Ishikawa (cell line): ENCODE data around the gene GPR61.

Source experiments
- CEBPB ChIP-seq: IDR thresholded peaks from 2 replicates; pipeline ENCODE4 v1.6.1; 2012
- CREB1 ChIP-seq: IDR thresholded peaks from 2 replicates; pipeline ENCODE4 v1.6.1; 2012; ENCODE audit warnings: low read depth
- EGR1 ChIP-seq: IDR thresholded peaks from 2 replicates; pipeline ENCODE4 v1.6.1; 2012
- EP300 ChIP-seq: IDR thresholded peaks from 2 replicates; pipeline ENCODE4 v1.6.1; 2012; ENCODE audit warnings: borderline replicate concordance
- FOXM1 ChIP-seq: IDR thresholded peaks from 2 replicates; pipeline ENCODE4 v1.6.1; 2012; ENCODE audit warnings: low read depth, borderline replicate concordance
- NFIC ChIP-seq: IDR thresholded peaks from 2 replicates; pipeline ENCODE4 v1.6.1; 2012
- RAD21 ChIP-seq: IDR thresholded peaks from 2 replicates; pipeline ENCODE4 v1.6.1; 2012; ENCODE audit warnings: low read depth
- TAF1 ChIP-seq: IDR thresholded peaks from 2 replicates; pipeline ENCODE4 v1.6.1; 2012; ENCODE audit warnings: low read depth, mild to moderate bottlenecking
- TCF12 ChIP-seq: IDR thresholded peaks from 2 replicates; pipeline ENCODE4 v1.6.1; 2012; ENCODE audit warnings: low read depth
- TEAD4 ChIP-seq: IDR thresholded peaks from 2 replicates; pipeline ENCODE4 v1.6.1; 2012
- YY1 ChIP-seq: IDR thresholded peaks from 2 replicates; pipeline ENCODE4 v1.6.1; 2012; ENCODE audit warnings: low read depth
- ZBTB7A ChIP-seq: IDR thresholded peaks from 2 replicates; pipeline ENCODE4 v1.6.1; 2012; ENCODE audit warnings: low read depth
- TF ChIP-seq, protein P1 (sequence below): IDR thresholded peaks from 2 replicates; pipeline ENCODE4 v1.6.1; 2012; ENCODE audit warnings: low read depth, mild to moderate bottlenecking
- TF ChIP-seq, protein P2 (sequence below): IDR thresholded peaks from 2 replicates; pipeline ENCODE4 v1.6.1; 2012
- TF ChIP-seq, protein P3 (sequence below): IDR thresholded peaks from 2 replicates; pipeline ENCODE4 v1.6.1; 2012

Gene GPR61

DNA sequence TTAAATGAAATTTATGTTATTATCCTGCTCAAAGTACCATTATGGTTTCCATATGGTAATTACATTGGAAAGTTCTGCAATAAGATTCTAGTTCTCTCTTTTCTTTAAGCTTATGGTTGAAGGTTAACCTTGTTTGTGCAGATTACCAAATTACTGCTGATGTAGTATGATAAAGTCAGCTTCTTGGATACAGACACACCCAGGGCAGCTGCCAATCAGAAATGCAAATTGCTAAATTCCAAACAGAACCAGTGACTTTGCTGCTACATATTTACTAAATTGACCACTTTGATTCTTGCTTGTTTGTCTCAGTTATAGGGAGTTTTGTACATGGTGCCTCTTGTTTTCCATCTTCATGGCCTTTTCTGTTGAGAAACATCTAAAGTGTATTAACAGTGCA lies 53.2 kb downstream of the GPR61 start:
- TF ChIP-seq RAD21 (no peak), CEBPB (no peak), NFIC (no peak), FOXM1 (no peak), CREB1 (no peak), TAF1 (no peak), EP300 (no peak), YY1 (no peak), EGR1 (no peak), ZBTB7A (no peak), TEAD4 (no peak), TCF12 (no peak)
- TF ChIP-seq, protein P1, sequence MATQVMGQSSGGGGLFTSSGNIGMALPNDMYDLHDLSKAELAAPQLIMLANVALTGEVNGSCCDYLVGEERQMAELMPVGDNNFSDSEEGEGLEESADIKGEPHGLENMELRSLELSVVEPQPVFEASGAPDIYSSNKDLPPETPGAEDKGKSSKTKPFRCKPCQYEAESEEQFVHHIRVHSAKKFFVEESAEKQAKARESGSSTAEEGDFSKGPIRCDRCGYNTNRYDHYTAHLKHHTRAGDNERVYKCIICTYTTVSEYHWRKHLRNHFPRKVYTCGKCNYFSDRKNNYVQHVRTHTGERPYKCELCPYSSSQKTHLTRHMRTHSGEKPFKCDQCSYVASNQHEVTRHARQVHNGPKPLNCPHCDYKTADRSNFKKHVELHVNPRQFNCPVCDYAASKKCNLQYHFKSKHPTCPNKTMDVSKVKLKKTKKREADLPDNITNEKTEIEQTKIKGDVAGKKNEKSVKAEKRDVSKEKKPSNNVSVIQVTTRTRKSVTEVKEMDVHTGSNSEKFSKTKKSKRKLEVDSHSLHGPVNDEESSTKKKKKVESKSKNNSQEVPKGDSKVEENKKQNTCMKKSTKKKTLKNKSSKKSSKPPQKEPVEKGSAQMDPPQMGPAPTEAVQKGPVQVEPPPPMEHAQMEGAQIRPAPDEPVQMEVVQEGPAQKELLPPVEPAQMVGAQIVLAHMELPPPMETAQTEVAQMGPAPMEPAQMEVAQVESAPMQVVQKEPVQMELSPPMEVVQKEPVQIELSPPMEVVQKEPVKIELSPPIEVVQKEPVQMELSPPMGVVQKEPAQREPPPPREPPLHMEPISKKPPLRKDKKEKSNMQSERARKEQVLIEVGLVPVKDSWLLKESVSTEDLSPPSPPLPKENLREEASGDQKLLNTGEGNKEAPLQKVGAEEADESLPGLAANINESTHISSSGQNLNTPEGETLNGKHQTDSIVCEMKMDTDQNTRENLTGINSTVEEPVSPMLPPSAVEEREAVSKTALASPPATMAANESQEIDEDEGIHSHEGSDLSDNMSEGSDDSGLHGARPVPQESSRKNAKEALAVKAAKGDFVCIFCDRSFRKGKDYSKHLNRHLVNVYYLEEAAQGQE = no peak
- TF ChIP-seq, protein P2, sequence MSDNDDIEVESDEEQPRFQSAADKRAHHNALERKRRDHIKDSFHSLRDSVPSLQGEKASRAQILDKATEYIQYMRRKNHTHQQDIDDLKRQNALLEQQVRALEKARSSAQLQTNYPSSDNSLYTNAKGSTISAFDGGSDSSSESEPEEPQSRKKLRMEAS = no peak
- TF ChIP-seq, protein P3, sequence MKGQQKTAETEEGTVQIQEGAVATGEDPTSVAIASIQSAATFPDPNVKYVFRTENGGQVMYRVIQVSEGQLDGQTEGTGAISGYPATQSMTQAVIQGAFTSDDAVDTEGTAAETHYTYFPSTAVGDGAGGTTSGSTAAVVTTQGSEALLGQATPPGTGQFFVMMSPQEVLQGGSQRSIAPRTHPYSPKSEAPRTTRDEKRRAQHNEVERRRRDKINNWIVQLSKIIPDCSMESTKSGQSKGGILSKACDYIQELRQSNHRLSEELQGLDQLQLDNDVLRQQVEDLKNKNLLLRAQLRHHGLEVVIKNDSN = no peak

DNA sequence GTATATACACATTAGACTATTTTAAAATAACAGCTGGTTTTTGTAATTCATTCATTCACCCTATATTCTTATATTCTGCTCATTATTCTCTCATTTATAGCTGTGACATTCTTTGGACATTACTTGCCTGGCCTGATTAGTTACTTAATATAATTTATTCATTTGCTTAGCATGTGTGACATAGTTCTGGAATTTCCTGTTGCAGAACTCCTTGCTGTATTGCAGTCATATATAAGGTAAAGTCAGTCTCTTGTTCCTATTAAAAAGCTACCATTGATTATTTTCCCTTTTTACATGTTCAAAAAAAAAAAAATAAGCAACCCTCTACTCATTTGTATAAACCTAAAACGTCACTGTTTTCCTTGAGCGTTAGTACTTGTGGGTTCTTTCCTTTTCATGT lies 55.9 kb downstream of the GPR61 start:
- no peak for TF ChIP-seq YY1
- TF ChIP-seq CEBPB = no peak
- TF ChIP-seq EP300 = no peak
- TF ChIP-seq NFIC = no peak
- TF ChIP-seq, protein P2 = no peak
- no peak for TF ChIP-seq TAF1
- TF ChIP-seq, protein P1 = no peak
- TF ChIP-seq RAD21 = no peak
- no peak for TF ChIP-seq TEAD4
- TF ChIP-seq, protein P3 = no peak
- no peak for TF ChIP-seq CREB1
- TF ChIP-seq ZBTB7A = no peak
- TF ChIP-seq TCF12 = no peak
- no peak for TF ChIP-seq FOXM1
- TF ChIP-seq EGR1 = no peak
